H9 (cell line): ENCODE data around the gene RNF227. TPM values are rescaled to one million over a fixed set of nuclear protein-coding genes. Genes with fewer than 3 reads are reported as not detected.
"Not testable (repeated sequence)": the region's sequence is repeated elsewhere in the genome, so short reads cannot be mapped to it uniquely, and the experiment has no call there.

Experiments used
- DNase-seq: peaks from one replicate; pipeline ENCODE4 v3.0.0-alpha.2; 2017
- H2AFZ ChIP-seq: one replicate; pipeline ENCODE4 v1.6.1; 2013; ENCODE audit warnings: mild to moderate bottlenecking, low read length, control low read depth, moderate library complexity
- H2AK5ac ChIP-seq: 2 replicates; pipeline ENCODE4 v1.6.1; 2013; ENCODE audit warnings: low read length, control low read depth, mixed read lengths; ENCODE audit not compliant: insufficient read length
- H2BK120ac ChIP-seq: one replicate; pipeline ENCODE4 v1.6.1; 2013; ENCODE audit warnings: low read depth, mild to moderate bottlenecking, low read length, control low read depth, inconsistent platforms; ENCODE audit not compliant: poor library complexity, severe bottlenecking
- H2BK12ac ChIP-seq: 2 replicates; pipeline ENCODE4 v1.6.1; 2013; ENCODE audit warnings: low read length, control low read depth, mixed read lengths, low read depth; ENCODE audit not compliant: insufficient read length
- H2BK15ac ChIP-seq: 2 replicates; pipeline ENCODE4 v1.6.1; 2013; ENCODE audit warnings: low read depth, low read length, control low read depth
- H2BK20ac ChIP-seq: one replicate; pipeline ENCODE4 v1.6.1; 2013; ENCODE audit warnings: low read depth, mild to moderate bottlenecking, low read length, control low read depth, inconsistent platforms; ENCODE audit not compliant: poor library complexity, severe bottlenecking
- H2BK5ac ChIP-seq: 2 replicates; pipeline ENCODE4 v1.6.1; 2013; ENCODE audit warnings: low read length, control low read depth, mixed read lengths; ENCODE audit not compliant: insufficient read length
- H3K14ac ChIP-seq: 2 replicates; pipeline ENCODE4 v1.6.1; 2013; ENCODE audit warnings: low read length, control low read depth; ENCODE audit not compliant: insufficient read depth
- H3K18ac ChIP-seq: 2 replicates; pipeline ENCODE4 v1.6.1; 2013; ENCODE audit warnings: low read depth, mild to moderate bottlenecking, mixed read lengths, low read length, control low read depth; ENCODE audit not compliant: insufficient read length
- H3K23ac ChIP-seq: 2 replicates; pipeline ENCODE4 v1.6.1; 2013; ENCODE audit warnings: low read length, control low read depth, mixed read lengths, low read depth; ENCODE audit not compliant: insufficient read length
- H3K23me2 ChIP-seq: 2 replicates; pipeline ENCODE4 v1.6.1; 2013; ENCODE audit warnings: low read depth, mild to moderate bottlenecking, mixed read lengths, low read length, control low read depth; ENCODE audit not compliant: insufficient read length, poor library complexity, severe bottlenecking
- H3K27ac ChIP-seq: 2 replicates; pipeline ENCODE4 v1.5.1; 2013; ENCODE audit warnings: low read length, control low read depth, mixed read lengths, low read depth; ENCODE audit not compliant: insufficient read length
- H3K27me3 ChIP-seq: 2 replicates; pipeline ENCODE4 v1.6.1; 2013; ENCODE audit warnings: low read length, control low read depth, inconsistent platforms; ENCODE audit not compliant: insufficient read depth
- H3K4ac ChIP-seq: 2 replicates; pipeline ENCODE4 v1.6.1; 2013; ENCODE audit warnings: low read depth, mild to moderate bottlenecking, control low read depth, inconsistent platforms, low read length, moderate library complexity
- H3K4me1 ChIP-seq: 2 replicates; pipeline ENCODE4 v1.6.1; 2013; ENCODE audit warnings: low read length, control low read depth, inconsistent platforms; ENCODE audit not compliant: insufficient read depth
- H3K4me2 ChIP-seq: 2 replicates; pipeline ENCODE4 v1.6.1; 2013; ENCODE audit warnings: low read length, control low read depth, mixed read lengths; ENCODE audit not compliant: insufficient read length, insufficient read depth
- H3K56ac ChIP-seq: 2 replicates; pipeline ENCODE4 v1.6.1; 2013; ENCODE audit warnings: low read depth, mild to moderate bottlenecking, mixed read lengths, low read length, control low read depth; ENCODE audit not compliant: insufficient read length
- H3K79me1 ChIP-seq: 2 replicates; pipeline ENCODE4 v1.6.1; 2013; ENCODE audit warnings: low read depth, mild to moderate bottlenecking, moderate library complexity, low read length, control low read depth, inconsistent platforms; ENCODE audit not compliant: insufficient read depth, poor library complexity, severe bottlenecking
- H3K79me2 ChIP-seq: 2 replicates; pipeline ENCODE4 v1.6.1; 2013; ENCODE audit warnings: low read length, control low read depth, inconsistent platforms; ENCODE audit not compliant: insufficient read depth
- H3K9ac ChIP-seq: 2 replicates; pipeline ENCODE4 v1.6.1; 2013; ENCODE audit warnings: low read length, control low read depth, mixed read lengths; ENCODE audit not compliant: insufficient read length; ENCODE audit errors: extremely low read depth
- H3K9me3 ChIP-seq: one replicate; pipeline ENCODE4 v1.6.1; 2013; ENCODE audit warnings: low read depth, low read length, inconsistent platforms; ENCODE audit not compliant: control insufficient read depth
- H3T11ph ChIP-seq: one replicate; pipeline ENCODE4 v1.6.1; 2013; ENCODE audit warnings: mild to moderate bottlenecking, low read length, control low read depth, inconsistent platforms
- H4K20me1 ChIP-seq: one replicate; pipeline ENCODE4 v1.6.1; 2013; ENCODE audit not compliant: control insufficient read depth, insufficient read length, insufficient read depth
- H4K5ac ChIP-seq: 2 replicates; pipeline ENCODE4 v1.6.1; 2013; ENCODE audit warnings: low read depth, mild to moderate bottlenecking, mixed read lengths, low read length, control low read depth; ENCODE audit not compliant: insufficient read length
- H4K8ac ChIP-seq: replicated peaks from 2 replicates; pipeline ENCODE4 v1.6.1; 2013; ENCODE audit warnings: low read length, control low read depth, mixed read lengths, low read depth; ENCODE audit not compliant: insufficient read length
- H4K91ac ChIP-seq: 2 replicates; pipeline ENCODE4 v1.6.1; 2013; ENCODE audit warnings: low read depth, mild to moderate bottlenecking, moderate library complexity, mixed read lengths, low read length, control low read depth; ENCODE audit not compliant: insufficient read length
- H3K27ac Mint-ChIP-seq, 3 experiments: 2 replicates in 2 of 3; 3 replicates in 1 of 3; pipeline ENCODE4 v1.8.0; 2020 to 2021; ENCODE audit warnings: mixed read lengths in 3 of 3, mild to moderate bottlenecking in 1 of 3, moderate library complexity in 1 of 3
- H3K27me3 Mint-ChIP-seq: 2 replicates; pipeline ENCODE4 v1.8.0; 2021; ENCODE audit warnings: low read depth, mild to moderate bottlenecking, moderate library complexity, mixed read lengths
- H3K36me3 Mint-ChIP-seq, 3 experiments: 2 replicates in 2 of 3; 3 replicates in 1 of 3; pipeline ENCODE4 v1.8.0; 2020 to 2021; ENCODE audit warnings: low read depth in 3 of 3, mixed read lengths in 3 of 3; ENCODE audit not compliant: insufficient read depth in 1 of 3
- H3K4me1 Mint-ChIP-seq, 2 experiments: 2 replicates each; pipeline ENCODE4 v1.8.0; 2020; ENCODE audit warnings: mixed read lengths in 2 of 2
- H3K4me3 Mint-ChIP-seq, 2 experiments: 2 replicates in 1 of 2; 3 replicates in 1 of 2; pipeline ENCODE4 v1.8.0; 2020 to 2021; ENCODE audit warnings: mild to moderate bottlenecking in 2 of 2, mixed read lengths in 2 of 2, moderate library complexity in 1 of 2
- H3K9me3 Mint-ChIP-seq, 2 experiments: 2 replicates in 1 of 2; 3 replicates in 1 of 2; pipeline ENCODE4 v1.8.0; 2020; ENCODE audit warnings: mild to moderate bottlenecking in 2 of 2, mixed read lengths in 2 of 2, moderate library complexity in 1 of 2
- CTCF ChIP-seq: fragments of 200-600 bp; sonication (generic); conservative IDR thresholded peaks from 3 replicates; pipeline ENCODE4 v1.8.0; 2021; ENCODE audit warnings: antibody characterized with exemption, mild to moderate bottlenecking
- WGBS: extraction: QIAGEN DNeasy Blood & Tissue Kit; methylation state at CpG from one replicate; pipeline ENCODE4 v1.1.7; 2013; ENCODE audit warnings: missing lambda C conversion rate, low lambda C conversion rate, mixed read lengths; ENCODE audit not compliant: insufficient read length; ENCODE audit errors: extremely low coverage; 5-methylcytosine and 5-hydroxymethylcytosine counted together
- total RNA-seq: library from RNA; stranded (reverse); gene quantifications from 2 replicates; pipeline ENCODE4 v1.2.1, GENCODE V29; 2021

The RNF227 gene
- total RNA-seq, 1 experiment from 2014 or later, result 1.9 TPM

DNA sequence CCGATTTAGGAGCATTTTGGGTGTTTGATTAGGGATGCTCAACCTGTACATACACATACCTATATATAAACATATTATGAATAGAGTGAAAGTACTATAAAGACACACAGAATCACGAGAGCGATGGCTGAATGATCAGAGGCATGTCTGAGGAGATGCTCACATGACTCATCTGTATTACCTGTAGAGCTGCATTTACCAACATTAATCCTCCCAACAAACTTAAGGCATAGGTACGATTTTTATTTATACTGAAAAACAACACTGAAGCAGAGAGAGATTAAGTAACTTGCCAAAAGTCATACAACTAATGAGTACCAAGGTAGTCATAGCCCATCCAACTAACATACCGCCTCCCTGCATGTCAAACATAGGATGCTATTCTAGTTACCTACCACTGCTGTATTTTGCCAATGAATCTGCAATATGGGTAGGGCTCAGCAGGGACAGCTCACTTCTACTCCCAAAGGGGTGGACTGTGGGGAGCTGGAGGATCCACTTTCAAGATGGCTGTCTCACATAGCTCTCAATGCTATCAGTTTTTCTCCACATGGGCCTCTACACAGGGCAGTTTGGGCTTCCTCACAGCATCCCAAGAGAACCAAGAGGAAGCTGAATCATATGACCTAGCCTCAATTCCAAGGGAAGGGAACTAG is 51.0 kb downstream of the RNF227 start:
- Histone ChIP-seq H3K79me1 (no peaks in the 10 kb centered on the region), H2BK5ac (no peak overlapping the region), H2AK5ac (no peak overlapping the region), H2BK12ac (no peak overlapping the region), H3K56ac (no peak overlapping the region), H3K4ac (no peak overlapping the region), H3K23ac (no peak overlapping the region), H3K27ac (no peak overlapping the region), H4K20me1 (no peaks in the 10 kb centered on the region), H3K9ac (no peak overlapping the region), H2BK20ac (no peak overlapping the region), H4K91ac (no peak overlapping the region), H2BK120ac (no peak overlapping the region), H3K14ac (no peak overlapping the region), H4K5ac (no peak overlapping the region), H3K23me2 (no peaks in the 10 kb centered on the region), H3K18ac (no peak overlapping the region), H3K79me2 (no peaks in the 10 kb centered on the region), H2AFZ (no peak overlapping the region), H4K8ac (no peak overlapping the region), H3K4me1 (no peaks in the 10 kb centered on the region), H2BK15ac (no peak overlapping the region), H3K4me2 (no peak overlapping the region), H3K9me3 (no peaks in the 10 kb centered on the region), H3K27me3 (no peaks in the 10 kb centered on the region), H3T11ph (no peak overlapping the region)
- Mint-ChIP-seq H3K27ac (no peak overlapping the region), H3K9me3 (no peaks in the 10 kb centered on the region), H3K36me3 (peaks cover 3 to 35% (median 12%) of the 10 kb centered on the region in 3 experiments; a peak in 6 of 7 replicates), H3K27me3 (no peaks in the 10 kb centered on the region), H3K4me1 (peaks cover 6 to 7% of the 10 kb centered on the region in 2 experiments), H3K4me3 (no peak overlapping the region)
- TF ChIP-seq CTCF, result no peak
- no CpG with 5 or more reads among the region's 5 CpGs for WGBS
- DNase-seq, result no peak

DNA sequence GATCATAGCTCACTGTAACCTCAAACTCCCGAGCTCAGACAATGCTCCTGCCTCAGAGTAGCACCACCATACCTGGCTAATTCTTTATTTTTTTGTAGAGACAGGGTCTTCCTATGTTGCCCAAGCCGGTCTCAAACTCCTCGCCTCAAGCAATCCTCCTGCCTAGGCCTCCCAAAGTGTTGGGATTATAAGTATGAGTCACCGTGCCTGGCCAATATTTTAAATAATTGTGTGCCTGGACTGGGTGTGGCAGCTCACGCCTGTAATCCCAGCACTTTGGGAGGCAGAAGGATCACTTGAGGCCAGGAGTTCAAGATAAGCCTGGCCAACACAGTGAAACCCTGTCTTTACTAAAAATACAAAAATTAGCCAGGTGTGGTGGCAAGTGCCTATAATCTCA is 51.7 kb downstream of the RNF227 start:
- H2BK120ac ChIP-seq, H3K9me3 Mint-ChIP-seq, H2BK5ac ChIP-seq, H3K4me3 Mint-ChIP-seq, H4K8ac ChIP-seq, H2BK20ac ChIP-seq, H4K5ac ChIP-seq, H3K23ac ChIP-seq, H3K9ac ChIP-seq, H3K79me2 ChIP-seq, H3T11ph ChIP-seq, H3K23me2 ChIP-seq, H4K20me1 ChIP-seq, H3K4me2 ChIP-seq, H3K4me1 Mint-ChIP-seq, H3K27me3 Mint-ChIP-seq, H3K14ac ChIP-seq, H3K79me1 ChIP-seq, H3K18ac ChIP-seq, H2BK15ac ChIP-seq, H3K27me3 ChIP-seq, H3K27ac ChIP-seq, DNase-seq, H3K9me3 ChIP-seq, H4K91ac ChIP-seq, H2AK5ac ChIP-seq, H3K56ac ChIP-seq, H3K27ac Mint-ChIP-seq, H3K4ac ChIP-seq, H3K4me1 ChIP-seq, H2BK12ac ChIP-seq, H2AFZ ChIP-seq: not testable (repeated sequence)
- H3K36me3 Mint-ChIP-seq, result peaks cover 3 to 42% (median 17%) of the 10 kb centered on the region in 3 experiments; a peak in 6 of 7 replicates
- whole genome bisulfite sequencing, result no CpG with 5 or more reads among the region's 5 CpGs
